Gastroesophageal sphincter (tissue), 3 donors: Measurements from ENCODE around the gene BTRC.

Experiments
- CTCF ChIP-seq, 4 experiments: fragments of 200-600 bp in 2 of 4; fragments of 450-650 bp in 2 of 4; sonication (generic) in 1 of 4; IDR thresholded peaks; one replicate each; pipeline ENCODE4 v1.5.1; 2017 to 2019; ENCODE audit warnings: antibody characterized with exemption in 4 of 4, mild to moderate bottlenecking in 2 of 4, moderate library complexity in 2 of 4
- EP300 ChIP-seq: sonication (generic); formaldehyde crosslinking; IDR thresholded peaks from one replicate; pipeline ENCODE4 v1.6.1; 2017; ENCODE audit warnings: antibody characterized with exemption, mild to moderate bottlenecking

GRCh38 chr10:101405001-101405400 is 51.0 kb downstream of the BTRC start:
- TF ChIP-seq CTCF (IDR thresholded peaks at IDR 0.05) (no peak), EP300 (no peak)
